ENCODE measurements around the gene RASAL1.

The RASAL1 gene

GRCh38 chr12:113055594-113056380 is 79.8 kb downstream of the RASAL1 start:
- DNase-seq: no peak

DNA sequence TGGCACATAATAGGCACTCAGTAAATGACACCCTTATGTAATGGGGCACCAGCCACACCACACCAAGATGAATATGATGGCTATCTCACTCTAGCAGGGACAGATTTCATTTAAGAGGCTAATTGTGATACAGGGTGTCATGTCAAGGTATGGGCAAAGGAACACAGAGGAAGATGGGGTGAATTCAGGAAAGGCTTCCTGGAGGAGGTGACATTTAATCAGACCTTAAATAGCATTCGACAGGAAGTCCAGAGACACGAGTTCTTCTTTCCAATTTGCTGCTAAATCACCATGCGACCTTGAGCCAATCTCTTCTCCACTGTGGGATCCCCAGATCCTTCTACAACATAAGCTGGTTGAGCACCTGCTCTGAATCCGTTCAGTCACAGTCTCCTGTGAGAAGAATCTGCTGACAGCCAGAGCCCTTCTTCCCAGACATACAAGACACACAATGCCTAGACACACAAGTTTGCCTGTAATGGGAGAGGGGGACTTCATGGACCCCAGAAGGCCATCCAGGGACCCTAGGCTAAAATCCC is 80.5 kb downstream of the RASAL1 start:
- DNase-seq: no peak

GRCh38 chr12:113052326-113052725 is 83.2 kb downstream of the RASAL1 start:
- DNase-seq: no peak

GRCh38 chr12:113051759-113052158 is 83.8 kb downstream of the RASAL1 start:
- no peak for DNase-seq

GRCh38 chr12:113050795-113051194 is 84.8 kb downstream of the RASAL1 start:
- DNase-seq: no peak

- no peak for DNase-seq
Observed at GRCh38 chr12:113049976-113050742, 85.4 kb downstream of the RASAL1 start.
